GM21825 (cell line): Measurements from ENCODE around the gene COA5.
"Not testable (repeated sequence)": the region's sequence is repeated elsewhere in the genome, so short reads cannot be mapped to it uniquely, and the experiment has no call there.

Source experiments
- ATAC-seq: cut with Tn5 transposase; IDR thresholded peaks from one replicate; pipeline ENCODE4 v1.9.1; 2021; ENCODE audit warnings: mild to moderate bottlenecking, moderate library complexity; ENCODE audit not compliant: unreplicated experiment

The COA5 gene

DNA sequence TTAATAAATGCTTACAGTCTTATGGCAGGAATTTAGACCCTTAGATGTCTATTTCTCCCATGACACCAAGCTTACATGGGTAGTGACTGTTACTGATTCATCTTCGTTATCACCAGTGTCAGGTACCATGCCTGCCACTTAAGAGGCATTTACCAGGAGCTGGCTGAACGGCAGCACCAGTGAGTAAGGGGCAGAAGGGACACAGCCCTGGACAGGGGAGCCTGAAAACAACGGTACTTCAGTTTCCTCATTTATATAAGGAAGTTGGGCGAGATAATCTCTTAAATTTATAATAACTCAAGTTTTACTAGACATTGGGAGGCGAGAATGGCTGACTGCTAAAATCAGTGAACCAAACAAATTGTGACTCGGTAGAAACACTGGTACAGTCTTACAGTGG lies 1.2 kb downstream of the COA5 start:
- no peak for ATAC-seq

DNA sequence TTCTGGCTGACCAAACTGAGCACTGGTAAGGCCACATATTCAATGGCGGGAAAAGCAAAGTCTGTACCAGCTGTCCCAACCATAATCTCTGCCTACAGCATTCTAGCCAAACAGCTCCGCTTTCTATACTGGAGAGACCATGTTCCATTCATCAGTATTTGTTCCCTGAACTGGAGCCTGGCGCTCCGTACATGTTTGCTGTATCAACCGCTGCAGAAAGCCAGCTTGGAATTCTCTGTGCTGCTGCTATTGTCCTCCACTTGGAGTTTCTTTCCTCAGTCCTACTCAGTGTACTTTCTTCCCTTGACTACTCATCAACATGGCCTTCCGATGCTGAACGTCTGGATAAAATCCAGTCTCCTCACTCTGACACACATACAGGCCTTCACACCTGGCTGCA lies 1.9 kb downstream of the COA5 start:
- ATAC-seq = no peak

- no peak for ATAC-seq
These were observed 3.2 kb downstream of the COA5 start for GRCh38 chr2:98605076-98605475.

- no peak for ATAC-seq
These were observed 3.8 kb downstream of the COA5 start for GRCh38 chr2:98604547-98604946.

DNA sequence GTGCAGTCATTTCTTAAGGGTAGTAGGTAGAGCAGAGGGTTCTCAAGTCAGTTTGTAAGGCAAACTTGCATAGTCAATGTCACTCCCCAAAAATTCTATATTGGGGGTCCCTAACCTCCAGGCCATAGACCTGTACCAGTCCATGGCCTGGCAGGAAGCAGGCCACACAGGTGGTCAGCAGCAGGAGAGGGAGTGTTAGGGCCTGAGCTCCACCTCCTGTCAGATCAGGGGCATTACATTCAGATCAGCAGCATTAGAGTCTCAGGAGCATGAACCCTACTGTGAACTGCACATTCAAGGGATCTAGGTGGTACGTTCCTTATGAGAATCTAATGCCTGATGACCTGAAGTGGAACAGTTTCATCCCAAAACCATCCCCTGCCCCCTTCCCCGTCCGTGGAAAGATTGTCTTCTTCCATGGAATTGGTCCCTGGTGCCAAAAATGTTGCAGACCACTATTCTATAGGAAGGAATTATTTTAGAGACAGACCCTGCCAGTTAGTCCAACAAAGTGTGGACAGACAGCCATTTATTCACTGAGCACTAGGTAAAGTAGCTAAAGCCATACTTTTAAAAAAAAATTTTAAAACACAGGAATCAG lies 6.7 kb downstream of the COA5 start:
- no peak for ATAC-seq

- no peak for ATAC-seq
These were observed 9.4 kb downstream of the COA5 start for GRCh38 chr2:98598781-98599428.

- not testable (repeated sequence) for ATAC-seq
These were observed 13.6 kb downstream of the COA5 start for GRCh38 chr2:98594665-98595064.

- ATAC-seq = no peak
These were observed 15.7 kb downstream of the COA5 start for GRCh38 chr2:98592565-98592964.

- no peak for ATAC-seq
These were observed 18.8 kb downstream of the COA5 start for GRCh38 chr2:98589489-98589888.

- no peak for ATAC-seq
These were observed 19.4 kb downstream of the COA5 start for GRCh38 chr2:98588880-98589431.

- no peak for ATAC-seq
These were observed 21.7 kb downstream of the COA5 start for GRCh38 chr2:98586551-98587140.

DNA sequence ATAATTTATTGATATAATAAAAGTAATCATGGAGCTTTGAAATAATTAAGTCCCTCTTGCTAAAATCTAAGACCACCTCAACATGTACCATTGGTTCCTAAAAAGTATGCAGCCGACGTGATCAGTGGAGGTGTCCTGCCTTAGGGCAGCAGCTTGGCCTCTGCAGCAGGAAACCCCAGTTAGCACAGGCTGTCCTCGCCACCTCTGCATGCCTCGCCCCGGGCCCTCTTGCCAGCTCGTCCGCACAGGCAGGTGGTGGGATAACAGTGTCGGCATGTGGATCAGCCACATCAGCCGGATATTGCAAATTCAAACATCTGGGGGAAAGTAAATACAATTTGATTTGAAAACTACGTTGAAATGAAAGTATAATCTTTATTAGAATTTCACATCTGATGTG lies 22.9 kb downstream of the COA5 start:
- no peak for ATAC-seq

DNA sequence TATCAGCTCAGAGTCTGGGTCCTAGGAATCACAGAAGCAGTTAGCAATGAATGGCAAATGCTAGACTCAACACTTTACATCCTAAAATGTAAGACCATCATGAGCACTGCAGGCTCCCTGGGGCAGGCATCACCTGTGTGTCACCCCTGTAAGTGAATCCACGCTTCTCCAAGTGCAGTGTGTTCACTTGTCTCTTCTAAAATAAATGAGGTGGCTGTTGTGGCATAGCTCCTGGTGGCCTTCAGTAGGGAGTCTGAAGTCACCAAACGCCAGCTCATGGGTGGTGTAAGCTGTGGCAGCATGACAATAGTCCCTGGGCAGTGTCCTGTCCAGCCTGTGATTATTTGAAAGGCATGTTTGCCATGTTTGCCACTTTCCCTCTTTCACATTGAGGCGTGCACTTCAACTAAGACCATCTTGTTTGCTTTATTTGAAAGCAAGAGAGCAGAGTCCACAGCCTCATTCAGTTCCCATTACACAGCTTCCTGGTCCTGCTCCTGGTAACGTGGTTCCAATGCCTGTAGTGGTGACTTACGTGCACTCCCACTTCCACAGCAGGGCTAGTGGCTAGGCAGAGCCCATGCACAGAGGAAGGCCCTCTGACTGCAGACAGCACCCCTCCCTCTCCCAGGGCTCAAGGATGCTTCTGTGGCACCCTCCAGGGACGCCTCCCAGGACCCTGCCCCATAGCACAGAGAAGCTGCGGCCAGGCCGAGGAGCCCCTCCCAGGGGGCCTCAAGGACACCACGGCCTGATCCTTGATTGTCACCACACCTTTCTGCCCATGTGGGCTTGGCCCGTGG lies 24.3 kb downstream of the COA5 start:
- no peak for ATAC-seq

GRCh38 chr2:98583276-98583675 lies 25.0 kb downstream of the COA5 start:
- no peak for ATAC-seq

GRCh38 chr2:98582523-98582922 lies 25.8 kb downstream of the COA5 start:
- no peak for ATAC-seq

- ATAC-seq = no peak
These were observed 27.5 kb downstream of the COA5 start for GRCh38 chr2:98580656-98581284.

GRCh38 chr2:98579926-98580325 lies 28.4 kb downstream of the COA5 start:
- no peak for ATAC-seq

- no peak for ATAC-seq
These were observed 30.1 kb downstream of the COA5 start for GRCh38 chr2:98578231-98578630.

DNA sequence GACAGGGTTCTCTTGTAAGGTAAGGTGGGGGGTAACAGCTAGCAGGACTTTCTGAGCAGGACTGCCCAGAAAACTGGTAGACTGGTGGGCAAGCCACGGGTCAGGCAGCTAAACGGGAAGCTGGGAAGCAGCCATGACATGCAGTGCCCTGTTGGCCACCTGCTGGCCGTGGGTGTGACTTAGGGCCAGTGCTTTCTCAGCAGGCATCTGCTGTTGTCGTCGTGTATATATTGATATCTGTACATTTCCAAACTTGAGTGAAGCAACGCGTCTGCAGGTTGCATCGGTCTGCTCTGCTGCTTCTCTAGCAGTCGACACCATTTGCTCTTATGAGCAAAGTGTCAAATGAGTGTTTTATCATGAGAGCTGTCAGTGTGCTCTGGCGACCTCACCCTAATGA lies 31.0 kb downstream of the COA5 start:
- ATAC-seq = no peak

DNA sequence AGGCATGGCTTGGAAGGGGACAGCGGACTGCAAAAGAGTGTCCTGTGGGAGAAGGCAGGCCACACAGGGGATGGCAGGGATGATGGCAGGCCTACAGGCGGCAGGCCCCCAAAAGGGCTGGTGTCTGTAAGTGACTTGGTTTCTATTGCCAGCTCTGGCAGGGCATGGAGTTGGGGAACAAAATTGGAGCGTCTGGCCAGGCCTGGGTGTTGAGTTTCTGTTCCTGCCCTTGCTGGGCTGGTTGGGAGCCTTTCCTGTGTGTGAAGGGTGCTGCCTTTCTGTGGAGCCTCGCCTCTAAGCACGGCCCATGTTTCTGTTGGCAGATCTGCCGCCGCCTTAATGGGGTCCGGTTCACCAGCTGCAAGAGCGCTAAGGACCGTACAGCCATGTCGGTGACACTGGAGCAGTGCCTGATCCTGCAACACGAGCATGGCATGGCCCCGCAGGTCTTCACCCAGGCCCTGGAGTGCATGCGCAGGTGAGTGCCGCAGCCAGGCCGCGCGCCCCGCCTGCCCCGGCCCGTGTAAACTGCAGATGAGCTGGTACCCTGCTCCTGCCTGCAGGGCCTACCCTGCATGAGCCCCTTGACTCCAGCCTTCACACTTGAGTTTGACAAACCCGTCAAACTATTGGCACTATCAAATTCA lies 31.5 kb downstream of the COA5 start:
- no peak for ATAC-seq

DNA sequence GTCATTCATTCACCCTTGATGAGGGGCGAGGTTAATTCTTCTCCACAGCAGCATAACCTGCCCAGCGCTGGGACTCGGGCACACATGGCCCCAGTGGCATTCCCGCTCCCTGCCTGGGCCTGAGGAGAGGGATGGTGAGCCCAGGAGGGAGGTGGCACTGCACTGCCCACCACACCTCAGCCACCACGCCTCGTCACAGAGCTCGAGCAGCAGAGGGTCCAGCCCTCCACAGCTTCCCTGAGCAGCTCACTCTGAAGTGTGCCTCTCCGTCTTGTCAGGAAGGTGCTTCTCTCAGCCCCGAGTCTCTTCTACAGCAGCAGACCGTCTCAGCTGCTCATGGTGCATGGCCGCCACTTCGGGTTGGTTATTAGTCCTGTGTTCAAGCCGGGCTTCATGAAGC lies 34.9 kb downstream of the COA5 start:
- no peak for ATAC-seq
